Astrocyte of the spinal cord (primary cell): ENCODE measurements around the gene DYRK1A.
A peak's percentile ranks its signal among the peaks of the same experiment; 100 is the strongest.

Experiments used
- DNase-seq: peaks from one replicate; pipeline ENCODE4 v3.0.0; 2011; ENCODE audit warnings: low read depth, low spot score
- H3K4me3 ChIP-seq: 2 replicates; pipeline ENCODE4 v1.5.1; 2011; ENCODE audit warnings: low read depth, mild to moderate bottlenecking, low read length, moderate library complexity
- in situ Hi-C: cut with HindIII; loops from 2 replicates; pipeline ENCODE4 v1.10.0; 2017; ENCODE audit warnings: low sequenced_read_pairs
- TF ChIP-seq, protein P1 (sequence below): IDR thresholded peaks from 2 replicates; pipeline ENCODE4 v1.5.1; 2012; ENCODE audit warnings: low read depth, mild to moderate bottlenecking, low read length, inconsistent platforms

The DYRK1A gene

DNA sequence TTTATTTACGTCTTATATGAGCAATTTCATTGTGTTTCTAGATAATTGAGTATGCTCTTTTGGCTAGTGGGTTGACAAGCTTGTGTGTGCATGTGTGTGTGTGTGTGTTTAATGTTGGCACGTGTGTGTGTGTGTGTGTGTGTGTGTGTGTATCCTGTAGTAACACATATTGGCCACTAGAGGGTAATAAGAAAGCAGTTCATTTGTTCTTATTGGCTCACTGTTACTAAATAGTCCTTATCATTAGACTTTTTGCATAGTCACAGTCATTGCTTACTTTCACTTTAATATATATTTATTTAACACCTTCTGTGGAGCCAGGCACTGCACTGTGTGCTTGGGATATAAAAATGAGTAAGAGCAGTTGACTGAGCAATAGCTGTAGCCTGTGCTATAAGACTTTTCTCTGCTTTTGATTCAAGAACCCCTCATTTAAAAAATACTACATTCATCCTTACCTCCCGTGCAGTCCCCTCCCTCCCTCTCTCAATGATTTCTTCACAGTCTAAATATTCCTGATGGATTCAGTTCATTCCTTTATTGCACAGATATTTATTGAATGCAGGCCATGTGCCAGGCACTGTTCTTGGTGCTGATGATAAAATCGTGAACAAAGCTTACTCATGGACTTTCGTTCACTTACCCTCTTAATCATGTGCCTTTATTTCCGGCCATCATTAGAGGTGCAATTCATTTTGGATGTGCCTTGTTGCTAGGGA is 96.7 kb downstream of the DYRK1A start:
- TF ChIP-seq, protein P1, sequence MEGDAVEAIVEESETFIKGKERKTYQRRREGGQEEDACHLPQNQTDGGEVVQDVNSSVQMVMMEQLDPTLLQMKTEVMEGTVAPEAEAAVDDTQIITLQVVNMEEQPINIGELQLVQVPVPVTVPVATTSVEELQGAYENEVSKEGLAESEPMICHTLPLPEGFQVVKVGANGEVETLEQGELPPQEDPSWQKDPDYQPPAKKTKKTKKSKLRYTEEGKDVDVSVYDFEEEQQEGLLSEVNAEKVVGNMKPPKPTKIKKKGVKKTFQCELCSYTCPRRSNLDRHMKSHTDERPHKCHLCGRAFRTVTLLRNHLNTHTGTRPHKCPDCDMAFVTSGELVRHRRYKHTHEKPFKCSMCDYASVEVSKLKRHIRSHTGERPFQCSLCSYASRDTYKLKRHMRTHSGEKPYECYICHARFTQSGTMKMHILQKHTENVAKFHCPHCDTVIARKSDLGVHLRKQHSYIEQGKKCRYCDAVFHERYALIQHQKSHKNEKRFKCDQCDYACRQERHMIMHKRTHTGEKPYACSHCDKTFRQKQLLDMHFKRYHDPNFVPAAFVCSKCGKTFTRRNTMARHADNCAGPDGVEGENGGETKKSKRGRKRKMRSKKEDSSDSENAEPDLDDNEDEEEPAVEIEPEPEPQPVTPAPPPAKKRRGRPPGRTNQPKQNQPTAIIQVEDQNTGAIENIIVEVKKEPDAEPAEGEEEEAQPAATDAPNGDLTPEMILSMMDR = peak; percentile 66
- in situ Hi-C loops = no loop called here
- DNase-seq = peak; percentile 71
- no peak overlapping the region for H3K4me3 ChIP-seq

DNA sequence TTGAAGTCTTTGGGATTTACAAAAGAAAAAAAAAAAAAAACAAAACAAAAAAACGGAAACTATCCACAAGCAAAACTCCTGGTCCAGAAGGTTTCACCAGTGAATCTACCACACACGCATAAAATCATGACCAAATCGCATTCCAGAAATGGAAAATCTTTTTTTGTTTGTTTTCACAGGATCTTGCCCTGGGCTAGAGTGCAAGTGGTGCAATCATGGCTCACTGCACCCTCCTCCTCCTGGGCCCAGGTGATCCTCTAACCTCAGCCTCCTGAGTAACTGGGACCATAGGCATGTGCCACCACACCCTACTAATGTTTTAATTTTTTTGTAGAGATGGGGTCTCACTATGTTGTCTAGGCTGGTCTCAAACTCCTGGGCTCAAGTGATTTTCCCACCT is 100.5 kb downstream of the DYRK1A start:
- H3K4me3 ChIP-seq = no peak overlapping the region
- TF ChIP-seq, protein P1 = no peak
- no peak for DNase-seq
- in situ Hi-C loops = no loop called here

DNA sequence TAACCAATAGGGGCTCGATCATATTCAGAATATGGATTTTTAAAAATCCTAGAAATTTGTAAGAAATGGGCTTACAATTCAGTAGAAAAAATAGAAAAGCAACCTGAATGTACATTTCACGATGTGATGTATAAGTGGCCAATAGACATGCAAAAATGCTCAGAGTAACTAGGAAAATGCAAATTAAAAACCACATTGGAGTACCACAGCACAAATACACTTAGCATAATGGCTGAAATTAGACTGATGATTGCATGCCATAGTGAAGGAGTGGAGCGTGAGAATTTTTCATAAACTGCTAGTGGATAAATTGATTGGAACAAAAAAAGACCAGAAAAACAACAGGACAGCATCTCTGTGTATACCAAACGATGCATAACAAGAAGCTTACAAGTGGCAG is 102.3 kb downstream of the DYRK1A start:
- TF ChIP-seq, protein P1 = no peak
- DNase-seq = no peak
- no peak overlapping the region for H3K4me3 ChIP-seq
- in situ Hi-C loops = no loop called here

DNA sequence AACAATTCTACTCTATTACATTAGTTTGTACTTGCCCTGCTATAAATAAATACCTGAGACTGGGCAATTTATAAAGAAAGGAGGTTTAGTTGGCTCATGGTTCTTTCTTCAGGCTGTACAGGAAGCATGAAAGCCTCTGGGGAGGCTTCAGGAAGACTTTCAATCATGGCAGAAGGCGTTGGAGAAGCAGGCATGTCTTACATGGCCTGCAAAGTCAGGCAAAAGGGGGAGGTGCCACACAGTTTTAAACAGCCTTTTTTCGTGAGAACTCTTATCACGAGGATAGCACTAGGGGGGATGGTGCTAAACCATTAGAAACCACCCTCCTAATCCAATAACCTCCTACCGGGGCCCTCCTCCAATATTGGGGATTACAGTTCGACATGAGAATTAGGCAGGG is 102.9 kb downstream of the DYRK1A start:
- TF ChIP-seq, protein P1 = no peak
- in situ Hi-C loops = no loop called here
- H3K4me3 ChIP-seq = no peak overlapping the region
- DNase-seq = no peak

DNA sequence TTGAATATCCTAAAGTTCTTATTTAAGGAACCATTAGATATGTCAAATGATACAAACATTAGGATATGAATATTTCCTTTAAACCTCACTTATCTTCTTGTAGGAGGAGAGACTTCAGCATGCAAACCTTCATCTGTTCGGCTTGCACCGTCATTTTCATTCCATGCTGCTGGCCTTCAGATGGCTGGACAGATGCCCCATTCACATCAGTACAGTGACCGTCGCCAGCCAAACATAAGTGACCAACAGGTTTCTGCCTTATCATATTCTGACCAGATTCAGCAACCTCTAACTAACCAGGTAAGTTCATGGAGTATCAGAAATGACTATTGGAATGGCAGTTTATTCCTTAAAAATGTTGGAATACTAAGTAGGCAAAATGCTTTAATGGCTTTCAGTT is 106.0 kb downstream of the DYRK1A start:
- TF ChIP-seq, protein P1 = no peak
- no peak overlapping the region for H3K4me3 ChIP-seq
- no peak for DNase-seq
- in situ Hi-C loops = no loop called here

DNA sequence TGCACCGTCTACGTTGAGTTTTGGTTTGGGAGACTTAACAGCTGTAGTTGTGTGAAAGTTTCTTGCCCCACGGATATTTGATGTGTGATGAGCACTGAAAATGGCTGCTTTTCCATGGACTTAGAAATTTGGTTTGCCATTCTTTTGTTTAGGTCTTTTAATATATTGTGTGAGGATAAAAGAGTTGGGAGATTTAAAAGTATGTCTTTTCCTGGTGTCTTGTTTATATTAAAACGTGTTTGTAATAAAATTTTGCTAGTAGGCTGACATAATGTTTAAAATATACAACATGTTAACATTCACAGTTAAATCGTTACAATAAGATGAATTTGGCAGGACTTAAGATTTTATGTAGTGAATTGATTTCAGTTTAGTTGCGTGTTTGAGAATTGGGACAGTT is 106.9 kb downstream of the DYRK1A start:
- H3K4me3 ChIP-seq = no peak overlapping the region
- DNase-seq = no peak
- TF ChIP-seq, protein P1 = no peak
- in situ Hi-C loops = no loop called here
